ENCODE data around the gene ANKRD53. TPM values are rescaled to one million over a fixed set of nuclear protein-coding genes. Genes with fewer than 3 reads are reported as not detected.
A peak's percentile ranks its signal among the peaks of the same experiment; 100 is the strongest.

ANKRD53 gene
- total RNA-seq, 3 donors from 2014 or later, result 0.23 to 1.8 (median 0.75) TPM

- no peak for TF ChIP-seq CTCF (IDR thresholded peaks at IDR 0.05)
- H3K4me3 ChIP-seq, result no peak overlapping the region
- intact Hi-C loops (cut with DNase I, micrococcal nuclease), result no loop called here
- H3K9me3 ChIP-seq, result no peaks in the 10 kb centered on the region
- H3K4me1 ChIP-seq (ENCODE audit: low read depth), result peaks cover 13% of the 10 kb centered on the region
- DNase-seq, result no peak
- no peak for ATAC-seq
- H3K36me3 ChIP-seq (ENCODE audit: low read depth), result no peaks in the 10 kb centered on the region
Measured at GRCh38 chr2:70979180-70979488, 704 bp downstream of the ANKRD53 start.

- Histone ChIP-seq H3K9me3 (no peaks in the 10 kb centered on the region), H3K36me3 (ENCODE audit: low read depth) (no peaks in the 10 kb centered on the region), H3K4me1 (ENCODE audit: low read depth) (peaks cover 13% of the 10 kb centered on the region), H3K4me3 (no peak overlapping the region)
- TF ChIP-seq CTCF (IDR thresholded peaks at IDR 0.05), result no peak
- ATAC-seq (no peak), DNase-seq (no peak)
- intact Hi-C loops (cut with DNase I, micrococcal nuclease), result no loop called here
Measured at GRCh38 chr2:70979626-70980025, 1.2 kb downstream of the ANKRD53 start.

GRCh38 chr2:70981421-70981820, 3.0 kb downstream of the ANKRD53 start:
- Histone ChIP-seq H3K36me3 (ENCODE audit: low read depth) (no peaks in the 10 kb centered on the region), H3K9me3 (no peaks in the 10 kb centered on the region), H3K4me1 (ENCODE audit: low read depth) (peaks cover 17% of the 10 kb centered on the region), H3K4me3 (no peak overlapping the region)
- ATAC-seq, result no peak
- intact Hi-C loops (cut with DNase I, micrococcal nuclease), result no loop called here
- no peak for TF ChIP-seq CTCF (IDR thresholded peaks at IDR 0.05)
- no peak for DNase-seq

- no peak for TF ChIP-seq CTCF (IDR thresholded peaks at IDR 0.05)
- no peaks in the 10 kb centered on the region for H3K36me3 ChIP-seq (ENCODE audit: low read depth)
- intact Hi-C loops (cut with DNase I, micrococcal nuclease), result no loop called here
- H3K9me3 ChIP-seq, result no peaks in the 10 kb centered on the region
- H3K4me1 ChIP-seq (ENCODE audit: low read depth), result peaks cover 14% of the 10 kb centered on the region
- peak in 1 of 3 donors; percentile 14 for DNase-seq
- H3K4me3 ChIP-seq, result no peak overlapping the region
- no peak for ATAC-seq
Measured at GRCh38 chr2:70981866-70982810, 3.7 kb downstream of the ANKRD53 start.

GRCh38 chr2:70982971-70983370, 4.5 kb downstream of the ANKRD53 start:
- no peak overlapping the region for H3K4me3 ChIP-seq
- ATAC-seq (no peak), DNase-seq (no peak)
- no peaks in the 10 kb centered on the region for H3K9me3 ChIP-seq
- intact Hi-C loops (cut with DNase I, micrococcal nuclease), result no loop called here
- TF ChIP-seq CTCF (IDR thresholded peaks at IDR 0.05), result no peak
- peaks cover under 1% of the 10 kb centered on the region for H3K36me3 ChIP-seq (ENCODE audit: low read depth)
- H3K4me1 ChIP-seq (ENCODE audit: low read depth), result peaks cover 8% of the 10 kb centered on the region

Data from mucosa of descending colon (tissue), 3 donors.